Measurements from ENCODE around the gene HSD3B2. TPM values are rescaled to one million over a fixed set of nuclear protein-coding genes. Genes with fewer than 3 reads are reported as not detected.

The HSD3B2 gene
- total and polyA plus RNA-seq, 4 donors: 0.29 TPM; not detected in 3

- Histone ChIP-seq H3K36me3 (ENCODE audit: control insufficient read depth, insufficient read depth, low read length) (no peaks in the 10 kb centered on the region), H3K4me1 (ENCODE audit: control insufficient read depth, insufficient read depth, low read length) (no peaks in the 10 kb centered on the region), H3K27me3 (ENCODE audit: control insufficient read depth, insufficient read depth, low read length) (no peaks in the 10 kb centered on the region), H3K4me3 (ENCODE audit: low read depth, low read length) (no peak overlapping the region), H3K9me3 (ENCODE audit: control insufficient read depth, insufficient read depth, low read length) (no peaks in the 10 kb centered on the region), H3K27ac (ENCODE audit: low read depth, low read length) (no peak overlapping the region)
- DNase-seq (ENCODE audit: low read depth in 4 of 6, low spot score in 6 of 6): no peak
Observed at GRCh38 chr1:119390526-119390925, 24.4 kb upstream of the HSD3B2 start.

- WGBS (ENCODE audit: insufficient coverage): 77% methylated on average over 3 of the region's 3 CpGs
- H3K4me3 ChIP-seq (ENCODE audit: low read depth, low read length): no peak overlapping the region
- no peaks in the 10 kb centered on the region for H3K9me3 ChIP-seq (ENCODE audit: control insufficient read depth, insufficient read depth, low read length)
- no peaks in the 10 kb centered on the region for H3K4me1 ChIP-seq (ENCODE audit: control insufficient read depth, insufficient read depth, low read length)
- no peaks in the 10 kb centered on the region for H3K36me3 ChIP-seq (ENCODE audit: control insufficient read depth, insufficient read depth, low read length)
- H3K27ac ChIP-seq (ENCODE audit: low read depth, low read length): no peak overlapping the region
- H3K27me3 ChIP-seq (ENCODE audit: control insufficient read depth, insufficient read depth, low read length): no peaks in the 10 kb centered on the region
- DNase-seq (ENCODE audit: low read depth in 4 of 6, low spot score in 6 of 6): no peak
Observed at GRCh38 chr1:119391749-119392148, 23.2 kb upstream of the HSD3B2 start.

GRCh38 chr1:119394085-119394484 lies 20.9 kb upstream of the HSD3B2 start:
- Histone ChIP-seq H3K27ac (ENCODE audit: low read depth, low read length) (no peak overlapping the region), H3K36me3 (ENCODE audit: control insufficient read depth, insufficient read depth, low read length) (no peaks in the 10 kb centered on the region), H3K9me3 (ENCODE audit: control insufficient read depth, insufficient read depth, low read length) (no peaks in the 10 kb centered on the region), H3K4me3 (ENCODE audit: low read depth, low read length) (no peak overlapping the region), H3K27me3 (ENCODE audit: control insufficient read depth, insufficient read depth, low read length) (no peaks in the 10 kb centered on the region), H3K4me1 (ENCODE audit: control insufficient read depth, insufficient read depth, low read length) (no peaks in the 10 kb centered on the region)
- 100% methylated on average over 1 of the region's 1 CpG for WGBS (ENCODE audit: insufficient coverage)
- no peak for DNase-seq (ENCODE audit: low read depth in 4 of 6, low spot score in 6 of 6)

- Histone ChIP-seq H3K4me1 (ENCODE audit: control insufficient read depth, insufficient read depth, low read length) (no peaks in the 10 kb centered on the region), H3K36me3 (ENCODE audit: control insufficient read depth, insufficient read depth, low read length) (no peaks in the 10 kb centered on the region), H3K4me3 (ENCODE audit: low read depth, low read length) (no peak overlapping the region), H3K27me3 (ENCODE audit: control insufficient read depth, insufficient read depth, low read length) (no peaks in the 10 kb centered on the region), H3K9me3 (ENCODE audit: control insufficient read depth, insufficient read depth, low read length) (no peaks in the 10 kb centered on the region), H3K27ac (ENCODE audit: low read depth, low read length) (no peak overlapping the region)
- no peak for DNase-seq (ENCODE audit: low read depth in 4 of 6, low spot score in 6 of 6)
Observed at GRCh38 chr1:119396982-119397381, 18.0 kb upstream of the HSD3B2 start.

- Histone ChIP-seq H3K4me1 (ENCODE audit: control insufficient read depth, insufficient read depth, low read length) (no peaks in the 10 kb centered on the region), H3K27ac (ENCODE audit: low read depth, low read length) (no peak overlapping the region), H3K4me3 (ENCODE audit: low read depth, low read length) (no peak overlapping the region), H3K27me3 (ENCODE audit: control insufficient read depth, insufficient read depth, low read length) (no peaks in the 10 kb centered on the region), H3K36me3 (ENCODE audit: control insufficient read depth, insufficient read depth, low read length) (no peaks in the 10 kb centered on the region), H3K9me3 (ENCODE audit: control insufficient read depth, insufficient read depth, low read length) (no peaks in the 10 kb centered on the region)
- DNase-seq (ENCODE audit: low read depth in 4 of 6, low spot score in 6 of 6): no peak
- WGBS (ENCODE audit: insufficient coverage): 81% methylated on average over 2 of the region's 3 CpGs
Observed at GRCh38 chr1:119397986-119398385, 17.0 kb upstream of the HSD3B2 start.

- Histone ChIP-seq H3K36me3 (ENCODE audit: control insufficient read depth, insufficient read depth, low read length) (no peaks in the 10 kb centered on the region), H3K27ac (ENCODE audit: low read depth, low read length) (no peak overlapping the region), H3K4me1 (ENCODE audit: control insufficient read depth, insufficient read depth, low read length) (no peaks in the 10 kb centered on the region), H3K4me3 (ENCODE audit: low read depth, low read length) (no peak overlapping the region), H3K9me3 (ENCODE audit: control insufficient read depth, insufficient read depth, low read length) (no peaks in the 10 kb centered on the region), H3K27me3 (ENCODE audit: control insufficient read depth, insufficient read depth, low read length) (no peaks in the 10 kb centered on the region)
- WGBS (ENCODE audit: insufficient coverage): 33% methylated on average over 1 of the region's 2 CpGs
- no peak for DNase-seq (ENCODE audit: low read depth in 4 of 6, low spot score in 6 of 6)
Observed at GRCh38 chr1:119404736-119405135, 10.2 kb upstream of the HSD3B2 start.

- Histone ChIP-seq H3K9me3 (ENCODE audit: control insufficient read depth, insufficient read depth, low read length) (no peaks in the 10 kb centered on the region), H3K4me3 (ENCODE audit: low read depth, low read length) (no peak overlapping the region), H3K27me3 (ENCODE audit: control insufficient read depth, insufficient read depth, low read length) (no peaks in the 10 kb centered on the region), H3K27ac (ENCODE audit: low read depth, low read length) (no peak overlapping the region), H3K4me1 (ENCODE audit: control insufficient read depth, insufficient read depth, low read length) (no peaks in the 10 kb centered on the region), H3K36me3 (ENCODE audit: control insufficient read depth, insufficient read depth, low read length) (no peaks in the 10 kb centered on the region)
- no peak for DNase-seq (ENCODE audit: low read depth in 4 of 6, low spot score in 6 of 6)
Observed at GRCh38 chr1:119409731-119410130, 5.2 kb upstream of the HSD3B2 start.

- Histone ChIP-seq H3K4me1 (ENCODE audit: control insufficient read depth, insufficient read depth, low read length) (no peaks in the 10 kb centered on the region), H3K27me3 (ENCODE audit: control insufficient read depth, insufficient read depth, low read length) (no peaks in the 10 kb centered on the region), H3K36me3 (ENCODE audit: control insufficient read depth, insufficient read depth, low read length) (no peaks in the 10 kb centered on the region), H3K9me3 (ENCODE audit: control insufficient read depth, insufficient read depth, low read length) (no peaks in the 10 kb centered on the region), H3K4me3 (ENCODE audit: low read depth, low read length) (no peak overlapping the region), H3K27ac (ENCODE audit: low read depth, low read length) (no peak overlapping the region)
- DNase-seq (ENCODE audit: low read depth in 4 of 6, low spot score in 6 of 6): no peak
- WGBS (ENCODE audit: insufficient coverage): no CpG with 5 or more reads among the region's 3 CpGs
Observed at GRCh38 chr1:119410961-119411360, 4.0 kb upstream of the HSD3B2 start.

- no peak overlapping the region for H3K27ac ChIP-seq (ENCODE audit: low read depth, low read length)
- 79% methylated on average over 2 of the region's 3 CpGs for WGBS (ENCODE audit: insufficient coverage)
- no peaks in the 10 kb centered on the region for H3K9me3 ChIP-seq (ENCODE audit: control insufficient read depth, insufficient read depth, low read length)
- no peak overlapping the region for H3K4me3 ChIP-seq (ENCODE audit: low read depth, low read length)
- no peaks in the 10 kb centered on the region for H3K27me3 ChIP-seq (ENCODE audit: control insufficient read depth, insufficient read depth, low read length)
- H3K4me1 ChIP-seq (ENCODE audit: control insufficient read depth, insufficient read depth, low read length): no peaks in the 10 kb centered on the region
- DNase-seq (ENCODE audit: low read depth in 4 of 6, low spot score in 6 of 6): no peak
- H3K36me3 ChIP-seq (ENCODE audit: control insufficient read depth, insufficient read depth, low read length): no peaks in the 10 kb centered on the region
Observed at GRCh38 chr1:119416006-119416640, 1.2 kb downstream of the HSD3B2 start.

GRCh38 chr1:119419109-119419508 lies 4.2 kb downstream of the HSD3B2 start:
- no peak for DNase-seq (ENCODE audit: low read depth in 4 of 6, low spot score in 6 of 6)
- Histone ChIP-seq H3K4me3 (ENCODE audit: low read depth, low read length) (no peak overlapping the region), H3K9me3 (ENCODE audit: control insufficient read depth, insufficient read depth, low read length) (no peaks in the 10 kb centered on the region), H3K27me3 (ENCODE audit: control insufficient read depth, insufficient read depth, low read length) (no peaks in the 10 kb centered on the region), H3K4me1 (ENCODE audit: control insufficient read depth, insufficient read depth, low read length) (no peaks in the 10 kb centered on the region), H3K27ac (ENCODE audit: low read depth, low read length) (no peak overlapping the region), H3K36me3 (ENCODE audit: control insufficient read depth, insufficient read depth, low read length) (no peaks in the 10 kb centered on the region)
- WGBS (ENCODE audit: insufficient coverage): 97% methylated on average over 4 of the region's 5 CpGs

All from spinal cord (tissue), 10 donors.